ENCODE measurements around the gene HIGD1A.

HIGD1A gene

DNA sequence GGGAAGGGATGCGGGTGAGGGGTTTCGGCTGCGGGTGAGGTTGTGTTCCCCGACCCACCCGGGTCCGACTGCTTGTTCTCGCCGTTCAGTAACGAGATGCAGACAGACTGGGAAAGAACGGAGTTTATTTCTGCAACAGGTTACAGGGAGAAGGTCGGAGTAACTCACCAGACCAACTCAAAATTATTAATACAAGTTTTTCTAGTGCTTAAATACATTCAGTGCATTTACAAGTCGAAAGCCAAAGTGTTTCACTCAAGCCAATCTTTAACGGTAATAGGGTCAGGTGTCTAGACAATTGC lies 492 bp upstream of the HIGD1A start:
- no peak overlapping the region; the same call in 1 of the 2 replicates for H3K27ac ChIP-seq (ENCODE audit: low read length)
- no peaks in the 10 kb centered on the region for H3K36me3 ChIP-seq (replicated peaks; ENCODE audit: insufficient read depth, low read length)
- no peaks in the 10 kb centered on the region for H3K27me3 ChIP-seq (replicated peaks; ENCODE audit: insufficient read depth, low read length)
- H3K4me1 ChIP-seq (ENCODE audit: low read length) = peaks cover 8% of the 10 kb centered on the region; the same call in 1 of the 2 replicates
- H3F3A ChIP-seq (ENCODE audit: insufficient read depth, low read length) = peaks cover 6% of the 10 kb centered on the region
- no peaks in the 10 kb centered on the region for H3K9me3 ChIP-seq (replicated peaks; ENCODE audit: insufficient read depth, low read length)
- peaks cover 41% of the 10 kb centered on the region for H3K79me2 ChIP-seq (ENCODE audit: low read length)
- no peaks in the 10 kb centered on the region for H3K9me2 ChIP-seq (replicated peaks; ENCODE audit: insufficient read depth, low read length)
- no peaks in the 10 kb centered on the region for H4K20me1 ChIP-seq (ENCODE audit: insufficient read depth, low read length)
- no peak for DNase-seq
- peak overlapping the region; percentile 89 for H3K4me3 ChIP-seq (ENCODE audit: low read length)
- peak overlapping the region; percentile 99 for H2AFZ ChIP-seq (ENCODE audit: low read length)
- H3K9ac ChIP-seq (ENCODE audit: low read length) = peak overlapping the region; percentile 85
- peak overlapping the region; percentile 64 for H3K4me2 ChIP-seq (ENCODE audit: low read depth, low read length)
- TF ChIP-seq EZH2 (optimal IDR thresholded peaks at IDR 0.05; ENCODE audit: low read depth, low read length) (no peak), CTCF (IDR thresholded peaks at IDR 0.05; ENCODE audit: low read length) (no peak), EZH2phosphoT487 (IDR thresholded peaks at IDR 0.05; ENCODE audit: low read length) (no peak)

DNA sequence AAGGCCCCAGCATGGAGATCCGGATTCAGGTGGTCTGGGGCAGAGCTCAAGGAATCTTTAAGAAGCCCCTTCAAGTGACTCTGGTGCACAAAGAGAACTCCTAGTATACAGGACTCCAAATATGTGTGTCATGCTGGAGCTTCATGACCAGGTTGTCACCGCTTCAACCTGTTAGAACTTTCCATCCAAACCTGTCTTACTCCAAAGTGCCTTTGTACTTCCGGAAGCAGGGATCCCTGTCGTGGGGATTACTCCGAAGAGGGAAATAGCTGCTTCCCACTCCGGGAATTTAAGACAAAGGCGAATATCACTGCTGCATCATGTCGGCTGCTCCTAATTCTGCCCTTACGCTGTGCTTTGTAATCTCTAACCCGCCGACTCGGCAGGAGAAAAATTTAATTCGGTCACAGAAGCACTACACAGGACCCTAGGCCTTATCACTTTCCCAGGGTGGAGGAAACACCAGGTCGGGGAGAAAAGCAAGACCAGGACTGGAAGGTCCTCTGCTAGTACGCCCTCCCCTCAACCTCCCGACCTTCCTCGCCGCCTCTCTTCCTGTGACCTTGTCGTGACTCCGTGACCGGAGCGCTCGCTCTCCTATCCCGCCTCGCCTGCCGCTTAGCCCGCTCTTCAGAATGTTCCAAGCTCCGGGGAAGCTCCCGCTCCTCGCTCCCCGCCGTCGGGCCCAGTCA lies 730 bp downstream of the HIGD1A start:
- Histone ChIP-seq H3K79me2 (ENCODE audit: low read length) (peaks cover 47% of the 10 kb centered on the region), H3K27me3 (replicated peaks; ENCODE audit: insufficient read depth, low read length) (no peaks in the 10 kb centered on the region), H3K4me1 (ENCODE audit: low read length) (peaks cover 8% of the 10 kb centered on the region; the same call in 1 of the 2 replicates), H4K20me1 (ENCODE audit: insufficient read depth, low read length) (no peaks in the 10 kb centered on the region), H3K4me2 (ENCODE audit: low read depth, low read length) (peak overlapping the region; percentile 64), H3K9me3 (replicated peaks; ENCODE audit: insufficient read depth, low read length) (no peaks in the 10 kb centered on the region), H3K27ac (ENCODE audit: low read length) (peak overlapping the region; percentile 81), H3K9me2 (replicated peaks; ENCODE audit: insufficient read depth, low read length) (no peaks in the 10 kb centered on the region), H2AFZ (ENCODE audit: low read length) (peak overlapping the region; percentile 74), H3F3A (ENCODE audit: insufficient read depth, low read length) (peaks cover 6% of the 10 kb centered on the region), H3K36me3 (replicated peaks; ENCODE audit: insufficient read depth, low read length) (no peaks in the 10 kb centered on the region), H3K4me3 (ENCODE audit: low read length) (peak overlapping the region; percentile 89), H3K9ac (ENCODE audit: low read length) (peak overlapping the region; percentile 85)
- DNase-seq = peak; percentile 43
- no peak for TF ChIP-seq EZH2phosphoT487 (IDR thresholded peaks at IDR 0.05; ENCODE audit: low read length)
- no peak for TF ChIP-seq CTCF (IDR thresholded peaks at IDR 0.05; ENCODE audit: low read length)
- no peak for TF ChIP-seq EZH2 (optimal IDR thresholded peaks at IDR 0.05; ENCODE audit: low read depth, low read length)

GRCh38 chr3:42802876-42803413 lies 1.3 kb downstream of the HIGD1A start:
- H3K9me2 ChIP-seq (replicated peaks; ENCODE audit: insufficient read depth, low read length) = no peaks in the 10 kb centered on the region
- H3F3A ChIP-seq (ENCODE audit: insufficient read depth, low read length) = peaks cover 6% of the 10 kb centered on the region
- no peak overlapping the region for H2AFZ ChIP-seq (ENCODE audit: low read length)
- H3K79me2 ChIP-seq (ENCODE audit: low read length) = peaks cover 47% of the 10 kb centered on the region
- DNase-seq = no peak
- no peaks in the 10 kb centered on the region for H3K36me3 ChIP-seq (replicated peaks; ENCODE audit: insufficient read depth, low read length)
- no peaks in the 10 kb centered on the region for H3K27me3 ChIP-seq (replicated peaks; ENCODE audit: insufficient read depth, low read length)
- H3K27ac ChIP-seq (ENCODE audit: low read length) = no peak overlapping the region
- peak overlapping the region; percentile 85; the same call in 1 of the 2 replicates for H3K9ac ChIP-seq (ENCODE audit: low read length)
- H3K4me1 ChIP-seq (ENCODE audit: low read length) = peaks cover 8% of the 10 kb centered on the region; the same call in 1 of the 2 replicates
- no peak for TF ChIP-seq EZH2phosphoT487 (IDR thresholded peaks at IDR 0.05; ENCODE audit: low read length)
- H3K9me3 ChIP-seq (replicated peaks; ENCODE audit: insufficient read depth, low read length) = no peaks in the 10 kb centered on the region
- H3K4me2 ChIP-seq (ENCODE audit: low read depth, low read length) = peak overlapping the region; percentile 64
- H4K20me1 ChIP-seq (ENCODE audit: insufficient read depth, low read length) = no peaks in the 10 kb centered on the region
- H3K4me3 ChIP-seq (ENCODE audit: low read length) = peak overlapping the region; percentile 89

GRCh38 chr3:42801784-42802183 lies 2.5 kb downstream of the HIGD1A start:
- Histone ChIP-seq H3K9me3 (replicated peaks; ENCODE audit: insufficient read depth, low read length) (no peaks in the 10 kb centered on the region), H3K36me3 (replicated peaks; ENCODE audit: insufficient read depth, low read length) (no peaks in the 10 kb centered on the region), H3F3A (ENCODE audit: insufficient read depth, low read length) (peaks cover 6% of the 10 kb centered on the region), H3K4me3 (ENCODE audit: low read length) (no peak overlapping the region), H3K9me2 (replicated peaks; ENCODE audit: insufficient read depth, low read length) (no peaks in the 10 kb centered on the region), H3K9ac (ENCODE audit: low read length) (no peak overlapping the region), H3K27me3 (replicated peaks; ENCODE audit: insufficient read depth, low read length) (no peaks in the 10 kb centered on the region), H2AFZ (ENCODE audit: low read length) (no peak overlapping the region), H3K4me2 (ENCODE audit: low read depth, low read length) (no peak overlapping the region), H4K20me1 (ENCODE audit: insufficient read depth, low read length) (no peaks in the 10 kb centered on the region), H3K79me2 (ENCODE audit: low read length) (peaks cover 47% of the 10 kb centered on the region), H3K27ac (ENCODE audit: low read length) (no peak overlapping the region), H3K4me1 (ENCODE audit: low read length) (peaks cover 8% of the 10 kb centered on the region; the same call in 1 of the 2 replicates)
- TF ChIP-seq EZH2phosphoT487 (IDR thresholded peaks at IDR 0.05; ENCODE audit: low read length) (no peak), EZH2 (optimal IDR thresholded peaks at IDR 0.05; ENCODE audit: low read depth, low read length) (no peak), CTCF (IDR thresholded peaks at IDR 0.05; ENCODE audit: low read length) (no peak)
- no peak for DNase-seq

Measured in MM.1S (cell line).